HG03097 (cell line): ENCODE measurements around the gene CCNG2.

ENCODE experiments used
- ATAC-seq: cut with Tn5 transposase; IDR thresholded peaks from one replicate; pipeline ENCODE4 v1.9.1; 2021; ENCODE audit not compliant: unreplicated experiment, low FRiP score

Gene CCNG2

DNA sequence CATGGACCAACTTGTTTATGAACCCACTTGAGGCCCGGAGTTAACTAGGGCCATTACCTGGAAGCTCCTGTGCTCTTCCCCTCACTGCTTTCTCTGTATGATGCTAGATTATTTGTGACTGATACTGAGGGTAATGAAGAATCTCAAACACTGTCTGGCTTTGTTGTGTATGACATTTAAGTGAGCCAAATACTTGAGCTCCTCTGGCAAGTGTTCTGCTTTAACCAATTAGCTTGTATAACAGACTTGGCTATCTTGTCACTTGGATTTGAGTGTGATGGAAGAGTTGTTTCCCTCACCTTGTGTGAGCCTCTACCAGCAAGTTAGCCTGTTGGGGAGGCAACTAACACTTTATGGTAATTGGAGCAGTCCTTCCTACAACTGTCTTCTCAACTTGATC, 42.7 kb downstream of the CCNG2 start:
- no peak for ATAC-seq

DNA sequence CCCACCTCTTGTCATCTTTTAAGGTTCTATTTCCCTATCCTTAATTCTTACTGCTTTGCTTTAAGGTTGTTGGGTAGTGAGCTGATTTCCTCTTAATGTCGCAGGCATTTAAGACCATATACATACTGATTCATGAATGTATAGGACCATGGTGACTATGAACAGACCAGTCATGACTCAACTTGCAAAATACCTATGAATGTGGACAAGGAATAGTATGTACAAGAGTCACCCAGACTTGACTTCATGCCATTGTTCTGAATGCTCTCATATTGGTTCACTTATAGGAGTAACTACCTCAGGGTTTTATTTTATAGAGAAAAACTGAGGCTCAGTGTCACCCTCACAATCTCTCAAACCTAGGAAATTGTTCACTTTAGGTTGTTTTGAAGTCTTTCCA, 44.3 kb downstream of the CCNG2 start:
- no peak for ATAC-seq

DNA sequence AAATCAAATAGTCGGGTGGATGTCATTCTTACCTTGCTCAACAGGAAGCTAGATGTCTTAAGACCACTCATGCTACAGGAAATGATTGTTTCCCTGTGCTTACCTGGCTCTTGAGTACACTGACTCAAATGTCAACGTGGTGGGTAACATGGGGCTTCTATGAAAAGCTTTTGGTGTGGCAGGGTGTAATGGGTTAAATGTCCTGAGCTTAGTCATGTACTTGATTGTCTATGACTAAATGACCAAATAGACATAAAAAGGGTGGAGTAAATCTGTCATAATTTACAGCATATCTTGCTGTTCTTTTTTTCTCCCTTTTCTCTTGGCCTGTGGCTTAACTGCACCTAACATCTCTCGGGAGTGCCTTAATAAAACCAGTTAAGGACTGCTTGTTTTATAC, 44.9 kb downstream of the CCNG2 start:
- no peak for ATAC-seq

DNA sequence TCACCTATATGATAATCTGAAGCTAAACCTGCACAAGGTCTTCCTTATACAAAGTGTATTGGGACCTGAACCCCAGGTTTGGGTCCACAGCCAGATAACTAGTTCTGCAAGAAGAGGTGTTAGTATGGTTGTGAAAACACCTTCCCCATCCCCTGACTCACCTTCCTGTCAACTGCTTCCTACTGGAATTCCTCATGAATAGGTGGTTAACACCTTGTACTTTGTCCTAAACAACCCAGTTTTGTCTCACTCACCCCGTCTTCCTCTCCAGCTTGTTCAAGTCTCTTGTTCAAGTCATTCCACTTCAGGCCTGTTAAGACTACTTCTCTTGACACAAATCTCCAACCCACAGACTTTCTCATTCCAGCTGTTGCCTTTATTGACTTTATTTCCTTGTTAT, 45.5 kb downstream of the CCNG2 start:
- no peak for ATAC-seq

DNA sequence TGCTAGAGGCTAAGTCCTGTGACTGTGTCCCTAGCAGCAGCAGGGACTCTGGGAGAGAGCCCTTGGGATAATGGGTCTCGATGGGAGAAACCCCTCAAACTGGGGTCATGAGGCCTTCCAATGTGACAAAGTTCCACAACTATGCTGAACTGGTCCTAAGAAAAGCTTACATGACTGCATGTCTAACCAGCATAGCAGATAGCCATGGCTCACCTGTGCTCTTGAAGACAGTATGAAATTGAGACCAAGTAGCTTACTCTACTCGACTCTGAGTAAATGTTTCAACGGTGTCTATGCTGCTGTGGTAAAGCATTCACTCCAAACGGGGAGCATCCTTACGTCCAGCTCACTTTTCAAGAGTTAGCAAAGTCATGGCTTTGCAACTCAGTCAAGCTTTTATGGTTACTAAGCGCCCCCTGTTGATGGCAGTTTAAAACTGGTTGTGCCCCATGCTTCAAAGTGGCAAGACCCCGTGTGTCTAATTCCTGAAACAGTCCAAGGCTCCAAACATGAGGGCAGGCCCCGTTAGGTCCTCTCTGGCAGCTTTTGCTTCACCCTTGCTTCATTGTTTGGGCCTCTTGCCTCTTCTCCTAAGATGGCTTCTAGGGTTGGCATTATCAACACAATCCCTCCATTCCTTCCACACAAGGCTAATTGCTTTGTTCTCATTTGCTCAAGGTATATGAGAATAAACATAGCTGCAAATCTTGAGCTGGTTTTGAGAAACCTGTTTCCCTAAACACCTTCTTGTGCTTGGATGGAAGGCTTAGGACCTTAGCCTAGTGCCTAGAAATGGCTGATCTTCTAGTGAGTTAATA, 46.6 kb downstream of the CCNG2 start:
- ATAC-seq: no peak

DNA sequence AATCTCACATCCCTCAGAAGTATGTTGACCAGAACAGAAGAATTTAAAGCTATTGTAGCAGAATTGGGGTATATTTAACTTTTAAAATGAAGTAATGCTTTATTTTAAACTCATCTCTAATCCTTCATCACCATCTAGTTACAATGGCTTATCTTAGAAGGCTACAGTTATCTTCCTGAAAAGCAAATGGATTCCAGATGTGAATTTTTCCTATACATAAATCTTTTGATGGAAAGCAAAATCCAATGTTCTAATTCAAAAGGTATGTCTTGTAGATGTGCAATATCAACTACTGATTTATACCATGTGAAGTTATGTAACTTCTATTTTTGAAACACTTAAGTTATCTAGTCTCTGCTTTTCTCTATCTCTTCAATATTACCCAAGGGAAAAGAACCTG, 47.6 kb downstream of the CCNG2 start:
- no peak for ATAC-seq

DNA sequence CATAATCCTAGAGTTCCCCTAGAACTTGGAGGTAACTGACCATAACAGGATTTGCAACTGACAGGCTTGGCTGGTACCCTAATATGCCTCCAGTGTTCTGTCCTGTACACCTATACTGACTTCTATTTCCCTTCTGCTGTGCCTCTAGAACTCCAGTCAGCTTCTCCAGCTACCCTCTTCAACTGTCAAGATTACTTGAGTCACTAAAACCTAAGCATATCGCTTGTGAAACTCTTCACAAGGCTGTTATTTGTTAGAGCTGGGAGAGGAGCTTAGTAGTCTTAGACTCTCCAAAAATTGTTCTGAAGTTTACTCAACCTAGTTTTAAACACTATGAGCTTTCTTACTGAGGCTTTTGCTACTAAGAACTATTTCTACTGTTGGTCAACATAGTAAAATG, 52.0 kb downstream of the CCNG2 start:
- no peak for ATAC-seq

DNA sequence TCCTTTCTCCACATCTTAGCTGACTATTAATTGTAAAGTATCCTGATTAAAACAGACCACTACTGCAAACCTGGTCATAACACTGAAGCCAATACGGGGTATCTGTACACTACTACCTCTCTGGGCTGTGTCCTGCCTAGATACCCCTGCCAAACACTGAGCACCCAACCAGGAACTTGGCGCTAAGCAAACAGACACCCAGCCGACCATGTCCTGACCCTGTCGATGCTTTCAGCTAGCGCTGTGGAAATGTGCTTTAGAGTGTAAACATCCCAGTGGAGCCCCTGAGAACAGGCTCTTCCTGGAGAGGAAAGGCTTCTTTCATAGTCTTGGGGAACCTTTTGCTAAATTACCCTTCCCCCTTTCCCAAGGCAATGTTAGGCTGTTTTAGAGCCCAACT, 52.9 kb downstream of the CCNG2 start:
- no peak for ATAC-seq

DNA sequence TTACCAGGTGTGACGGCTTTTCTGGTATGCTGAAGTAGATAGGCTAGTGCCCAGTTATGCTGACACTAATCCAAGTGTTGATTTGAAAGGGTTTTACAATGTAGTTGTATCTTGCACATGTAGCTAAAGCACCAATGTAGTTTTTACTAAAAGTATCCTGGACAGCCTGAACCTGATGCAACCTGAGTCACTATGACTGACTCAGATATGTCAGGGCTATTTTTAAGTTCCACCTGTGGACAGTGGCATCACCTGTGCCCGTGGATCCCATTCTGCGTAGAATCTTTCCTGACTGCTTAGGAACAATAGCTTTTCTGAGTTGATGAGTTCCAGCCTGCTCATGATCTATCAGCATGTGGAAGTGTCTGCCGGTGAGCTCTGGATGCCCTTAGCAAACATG, 58.1 kb downstream of the CCNG2 start:
- no peak for ATAC-seq

DNA sequence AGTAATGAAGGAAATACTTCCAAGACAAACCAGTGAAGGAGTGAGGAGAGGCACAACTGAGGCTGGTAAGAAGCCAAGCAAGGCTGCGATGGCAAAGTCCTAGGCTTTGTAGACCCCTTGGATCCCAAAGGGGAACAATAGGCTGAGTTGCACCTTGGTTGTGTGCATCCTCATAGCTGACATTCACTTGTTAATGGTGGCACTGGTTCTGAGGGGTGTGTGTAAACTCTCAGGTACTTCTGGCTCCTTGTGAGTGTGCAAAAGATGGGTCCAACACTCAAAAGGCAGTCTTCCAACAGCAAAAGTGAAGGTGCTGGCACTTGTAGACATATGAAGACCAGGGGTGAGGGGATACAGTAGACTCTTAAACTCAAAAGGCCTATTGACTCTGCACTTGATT, 60.5 kb downstream of the CCNG2 start:
- ATAC-seq: no peak

DNA sequence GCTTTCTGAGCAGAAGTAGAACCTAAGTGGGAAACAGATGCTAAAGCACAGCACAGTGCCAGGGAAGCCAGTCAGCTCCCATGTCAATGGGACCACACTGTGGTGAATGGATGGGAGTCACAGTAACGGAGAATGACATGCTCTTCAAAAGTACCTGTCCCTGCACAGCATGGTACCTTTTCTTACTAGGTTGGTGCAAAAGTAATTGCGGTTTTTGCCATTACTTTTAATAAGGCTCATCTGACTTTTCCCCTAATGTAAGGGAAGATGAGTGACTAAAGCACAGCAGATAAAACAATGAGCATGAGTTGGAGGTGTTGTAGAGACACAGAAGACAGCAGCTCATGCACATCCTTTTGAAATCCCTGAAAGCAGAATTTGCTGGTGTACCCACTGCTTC, 62.3 kb downstream of the CCNG2 start:
- ATAC-seq: no peak
